ENCODE results near the gene PCDHA13.
"Not testable (repeated sequence)": the region's sequence is repeated elsewhere in the genome, so short reads cannot be mapped to it uniquely, and the experiment has no call there.

Gene PCDHA13

GRCh38 chr5:140881889-140882590 is at the start of gene PCDHA13:
PCDHA13 (plus strand) TSS chr5:140882124; CDS start chr5:140882269, 145 bp downstream.
- no peak for DNase-seq

GRCh38 chr5:140833993-140834392 is 47.9 kb upstream of the PCDHA13 start, which contains the start of gene PCDHA7:
PCDHA7 (plus strand) TSS chr5:140834269; CDS start chr5:140834384, 115 bp downstream.
- no peak for DNase-seq

GRCh38 chr5:140834439-140835008 is 47.4 kb upstream of the PCDHA13 start:
- DNase-seq = not testable (repeated sequence)

GRCh38 chr5:140835622-140836510 is 46.1 kb upstream of the PCDHA13 start:
- DNase-seq = no peak

GRCh38 chr5:140840978-140841962 is 40.7 kb upstream of the PCDHA13 start, which contains the start of gene PCDHA8:
PCDHA8 (plus strand) TSS chr5:140841187; CDS start chr5:140841322, 135 bp downstream.
- no peak for DNase-seq

GRCh38 chr5:140842798-140843733 is 38.9 kb upstream of the PCDHA13 start:
- no peak for DNase-seq

GRCh38 chr5:140848139-140849102 is 33.5 kb upstream of the PCDHA13 start, which contains the start of gene PCDHA9:
PCDHA9 (plus strand) TSS chr5:140848382; CDS start chr5:140848496, 114 bp downstream.
- DNase-seq = not testable (repeated sequence)

GRCh38 chr5:140849831-140850634 is 31.9 kb upstream of the PCDHA13 start:
- not testable (repeated sequence) for DNase-seq

GRCh38 chr5:140855772-140856674 is 25.9 kb upstream of the PCDHA13 start, which contains the start of gene PCDHA10:
PCDHA10 (plus strand) TSS chr5:140855897; CDS start chr5:140856049, 152 bp downstream.
- DNase-seq = no peak

- DNase-seq = no peak
Observed at GRCh38 chr5:140857177-140857986, 24.5 kb upstream of the PCDHA13 start.

- no peak for DNase-seq
Observed at GRCh38 chr5:140857987-140858240, 24.0 kb upstream of the PCDHA13 start.

GRCh38 chr5:140862441-140863295 is 19.3 kb upstream of the PCDHA13 start:
- no peak for DNase-seq

- DNase-seq = no peak
Observed at GRCh38 chr5:140868721-140869554, 13.0 kb upstream of the PCDHA13 start, which contains the start of gene PCDHA11. PCDHA11 (plus strand) TSS chr5:140868957; CDS start chr5:140869104, 147 bp downstream.

GRCh38 chr5:140869555-140869886 is 12.4 kb upstream of the PCDHA13 start:
- DNase-seq = no peak
